ENCODE results near the gene DHX15. TPM values are rescaled to one million over a fixed set of nuclear protein-coding genes. Genes with fewer than 3 reads are reported as not detected.

The DHX15 gene
- total and polyA plus RNA-seq, 2 of the 8 experiments (the other 6 are each of a cell fraction or from before 2014, with no cell fraction given), result 126 to 286 TPM

- no peak overlapping the region for H2AFZ ChIP-seq (ENCODE audit: low read length)
- no peaks in the 10 kb centered on the region for H3K9me3 ChIP-seq (ENCODE audit: insufficient read depth in 2 of 2, low read depth in 1 of 2, low read length in 1 of 2)
- H3K4me3 ChIP-seq (ENCODE audit: extremely low read depth in 1 of 4, insufficient read depth in 2 of 4, low read depth in 3 of 4, low read length in 4 of 4), result no peak overlapping the region
- H3K27me3 ChIP-seq (replicated peaks in 1 of 4; ENCODE audit: control insufficient read depth in 3 of 4, extremely low read depth in 1 of 4, insufficient read depth in 3 of 4, low read length in 3 of 4), result no peaks in the 10 kb centered on the region
- no peak overlapping the region for H2BK12ac ChIP-seq (ENCODE audit: low read depth, low read length)
- no peak overlapping the region for H3K9ac ChIP-seq (replicated peaks in 1 of 4; ENCODE audit: extremely low read depth in 1 of 4, low read depth in 3 of 4, low read length in 3 of 4)
- H3K4me1 ChIP-seq (replicated peaks in 1 of 4; ENCODE audit: control insufficient read depth in 3 of 4, insufficient read depth in 4 of 4, low read length in 3 of 4), result peaks cover 0 to 10% (median 2%) of the 10 kb centered on the region in 4 experiments; a peak in 3 of 7 replicates
- H3K79me2 ChIP-seq (ENCODE audit: control insufficient read depth in 1 of 2, insufficient read depth in 2 of 2, low read length in 2 of 2), result peaks cover 86 to 100% of the 10 kb centered on the region in 2 experiments
- H3K23ac ChIP-seq (ENCODE audit: insufficient read length), result no peak overlapping the region
- no peak overlapping the region for H3K14ac ChIP-seq (ENCODE audit: insufficient read length)
- no peak for FAIRE-seq
- H2BK120ac ChIP-seq (replicated peaks; ENCODE audit: low read depth, low read length), result no peak overlapping the region
- no peak overlapping the region for H4K91ac ChIP-seq (replicated peaks; ENCODE audit: insufficient read length, low read length)
- no peak overlapping the region for H2BK20ac ChIP-seq (ENCODE audit: low read length)
- no peak overlapping the region for H3K4me2 ChIP-seq (ENCODE audit: insufficient read depth in 1 of 2, low read depth in 2 of 2, low read length in 2 of 2)
- 51% methylated on average over 2 of the region's 2 CpGs; no CpG with 5 or more reads in 1 of the 2 experiments for WGBS, 2 experiments (ENCODE audit: extremely low coverage in 1 of 2, insufficient coverage in 1 of 2, insufficient read length in 1 of 2, insufficient replicate concordance in 2 of 2, low coverage in 1 of 2, low lambda C conversion rate in 2 of 2, missing lambda C conversion rate in 1 of 2)
- H4K20me1 ChIP-seq (replicated peaks in 1 of 2; ENCODE audit: control insufficient read depth in 1 of 2, insufficient read depth in 2 of 2, low read length in 2 of 2), result peaks cover 38 to 42% of the 10 kb centered on the region in 2 experiments
- no peak overlapping the region for H4K5ac ChIP-seq (ENCODE audit: insufficient read length, low read depth, low read length)
- H2AK5ac ChIP-seq (ENCODE audit: low read depth, low read length), result no peak overlapping the region
- H3K36me3 ChIP-seq (ENCODE audit: control insufficient read depth in 2 of 4, insufficient read depth in 4 of 4, low read length in 3 of 4), result peaks cover 13 to 86% (median 33%) of the 10 kb centered on the region in 4 experiments
- DNase-seq (ENCODE audit: low read depth in 1 of 2, low spot score in 2 of 2), result no peak
- no peak overlapping the region for H3K4ac ChIP-seq (replicated peaks; ENCODE audit: insufficient read length, low read depth, low read length)
- no peak overlapping the region for H3K27ac ChIP-seq (ENCODE audit: low read depth, low read length)
- H4K8ac ChIP-seq (ENCODE audit: extremely low read depth, insufficient read depth, low read length), result no peak overlapping the region
- ChIA-PET POLR2A (ENCODE audit: partially characterized antibody) (interaction anchor here (0.9 to 10.9 kb wide), 8 partner anchors 7 to 118 kb away, joined by 3 to 78 read pairs (median 6); partner anchors contain the start of gene DHX15), CTCF (ENCODE audit: partially characterized antibody) (interaction anchor here (1.5 to 2.2 kb wide), 3 partner anchors 11 to 98 kb away, joined by 3 to 5 read pairs (median 4); partner anchors contain the start of gene DHX15)
- no peak overlapping the region for H3K18ac ChIP-seq (ENCODE audit: extremely low read depth, low read length)
- no peak overlapping the region for H2BK15ac ChIP-seq (ENCODE audit: low read length)
- H3K79me1 ChIP-seq (ENCODE audit: low read depth, low read length), result no peaks in the 10 kb centered on the region; the same call in 1 of the 2 replicates
- H3K23me2 ChIP-seq (ENCODE audit: low read depth, low read length), result no peaks in the 10 kb centered on the region
- TF ChIP-seq POLR2AphosphoS5 (IDR thresholded peaks at IDR 0.05; ENCODE audit: low read depth, low read length) (peak; percentile 80; the same call in 1 of the 2 replicates), POLR2A (IDR thresholded peaks at IDR 0.05; ENCODE audit: control extremely low read depth in 1 of 2, low read depth in 2 of 2, low read length in 2 of 2) (0 out of 3 replicates have a peak, but pooled peaks of 1 of the 2 experiments have one; percentile 8), SUZ12 (IDR thresholded peaks at IDR 0.05; ENCODE audit: low read length) (no peak), JUN (IDR thresholded peaks at IDR 0.05; ENCODE audit: low read depth, low read length) (no peak), SIRT6 (IDR thresholded peaks at IDR 0.05; ENCODE audit: low read length) (no peak), EP300 (IDR thresholded peaks at IDR 0.05; ENCODE audit: borderline replicate concordance in 1 of 2, low read depth in 2 of 2, low read length in 2 of 2) (no peak)
- 0 out of 2 replicates have a peak overlapping the region, but pooled peaks have one; percentile 8 for H2BK5ac ChIP-seq (ENCODE audit: low read depth, low read length)
- H3K56ac ChIP-seq (replicated peaks; ENCODE audit: insufficient read length, low read depth, low read length), result no peak overlapping the region
Observed at GRCh38 chr4:24573582-24573981, 10.8 kb downstream of the DHX15 start.
